Heart left ventricle (tissue), 16 donors: ENCODE measurements around the gene ARVCF. TPM values are rescaled to one million over a fixed set of nuclear protein-coding genes. Genes with fewer than 3 reads are reported as not detected.

Experiments used
- ATAC-seq, 4 donors: fragments of 200-7000 bp; cut with Tn5 transposase; one replicate each; pipeline ENCODE4 v1.9.1; 2020 to 2022; ENCODE audit warnings: moderate library complexity in 4 of 4, mild to moderate bottlenecking in 3 of 4, moderate number of reproducible peaks in 1 of 4
- DNase-seq, 5 donors: peaks; one replicate each; pipeline ENCODE4 v3.0.0-alpha.2; 2020
- H3K27ac ChIP-seq, 12 donors: fragments of 200-600 bp; sonication (generic) in 4 of 12; one replicate each; pipeline versions ENCODE4 v1.5.0 to v1.8.0; 2016 to 2022; ENCODE audit warnings: mild to moderate bottlenecking in 2 of 12
- H3K27me3 ChIP-seq, 9 donors: fragments of 200-600 bp; sonication (generic) in 2 of 9; one replicate each; pipeline versions ENCODE4 v1.5.1 to v1.8.0; 2016 to 2022; ENCODE audit warnings: mild to moderate bottlenecking in 3 of 9
- H3K36me3 ChIP-seq, 9 donors: fragments of 200-600 bp; sonication (generic) in 2 of 9; one replicate each; pipeline versions ENCODE4 v1.5.0 to v1.8.0; 2018 to 2022; ENCODE audit warnings: mild to moderate bottlenecking in 2 of 9
- H3K4me1 ChIP-seq, 12 donors: fragments of 200-600 bp; sonication (generic) in 4 of 12; one replicate each; pipeline versions ENCODE4 v1.5.0 to v1.8.0; 2016 to 2022; ENCODE audit warnings: mild to moderate bottlenecking in 3 of 12
- H3K4me3 ChIP-seq, 12 donors: fragments of 200-600 bp; sonication (generic) in 4 of 12; one replicate each; pipeline versions ENCODE4 v1.5.0 to v1.8.0; 2017 to 2022; ENCODE audit warnings: mild to moderate bottlenecking in 9 of 12, moderate library complexity in 4 of 12
- H3K9me3 ChIP-seq, 12 donors: fragments of 200-600 bp; sonication (generic) in 4 of 12; one replicate each; pipeline versions ENCODE4 v1.5.0 to v1.8.0; 2016 to 2022; ENCODE audit warnings: mild to moderate bottlenecking in 1 of 12
- POLR2A ChIP-seq, 2 donors: fragments of 450-650 bp; IDR thresholded peaks; one replicate each; pipeline ENCODE4 v1.6.1; 2017; ENCODE audit warnings: antibody characterized with exemption in 2 of 2, mild to moderate bottlenecking in 2 of 2, moderate library complexity in 2 of 2
- WGBS, 4 donors: extraction: QIAGEN DNeasy Blood & Tissue Kit in 2 of 4; methylation state at CpG; one replicate each; pipeline versions ENCODE4 v1.1.5 to v1.1.7; 2013 to 2018; 5-methylcytosine and 5-hydroxymethylcytosine counted together
- intact Hi-C, 10 donors: fragments of 100-400 bp; cut with DNase I; formaldehyde crosslinking; loops; one replicate each; pipeline versions ENCODE4 v1.11.1 to v1.14.2; 2022
- polyA plus RNA-seq, 2 donors: library from polyadenylated mRNA; stranded (reverse); fragments of 200-250 nt; gene quantifications; one replicate each; pipeline ENCODE4 v1.2.3, GENCODE V29; 2013
- total RNA-seq, 9 donors: library from RNA; depleted of rRNA in 2 of 9; stranded (reverse); fragments of >200 nt in 2 of 9; fragmentation: NEBNext Ultra II Directional in 3 of 9; extraction: Animal tissue kit (Norgen Biotek cat#: 25700) in 3 of 9; gene quantifications; one replicate each; pipeline versions ENCODE4 v1.1.0 to v1.2.4, GENCODE V29; 2016 to 2023
- TF ChIP-seq, protein P1 (sequence below), 12 donors: fragments of 200-600 bp; sonication (generic) in 4 of 12; IDR thresholded peaks; one replicate each; pipeline versions ENCODE4 v1.5.0 to v1.8.0; 2018 to 2022; ENCODE audit warnings: antibody characterized with exemption in 12 of 12, mild to moderate bottlenecking in 5 of 12
- donor health status: ischemic (EF 13 %, LVEDD 7.1; RV severe dilation, severe dysfunction).
- donor health status: healthy with polysubstance abuse.
- donor health status: DM: no; HTN: yes; CAD: no.
- donor health status: DM: no; HTN: no; CAD: no.
- donor health status: ischemic (EF 25% LVEDD 6.9; RV normal size, moderate dysfunction).
- donor health status: ischemic (EF 25% LVEDD 5.7; RV mildly dilated, moderate dysfunction).
- donor health status: healthy.
- donor health status: DM: yes; HTN: yes; CAD: no.
- donor health status: ischemic (EF 35%, LVEDD 5.7; RV mildly dilated, moderate dysfunction).
- donor health status: nonischemic (EF 11% LVEDD 7.7; RV severe dilation, severe dysfunction).
- donor health status: DM: yes; HTN: yes; CAD: no.
- donor health status: PGD.
- donor health status: ischemic (EF 29% LVEDD 5.4; RV normal size, mild dysfunction).
- donor health status: nonischemic (EF 23%, LVEDD 6.1; RV moderate dilation, normal function).

The ARVCF gene
- total and polyA plus RNA-seq, 11 donors = 21.2 to 46.6 (median 33.3) TPM

DNA sequence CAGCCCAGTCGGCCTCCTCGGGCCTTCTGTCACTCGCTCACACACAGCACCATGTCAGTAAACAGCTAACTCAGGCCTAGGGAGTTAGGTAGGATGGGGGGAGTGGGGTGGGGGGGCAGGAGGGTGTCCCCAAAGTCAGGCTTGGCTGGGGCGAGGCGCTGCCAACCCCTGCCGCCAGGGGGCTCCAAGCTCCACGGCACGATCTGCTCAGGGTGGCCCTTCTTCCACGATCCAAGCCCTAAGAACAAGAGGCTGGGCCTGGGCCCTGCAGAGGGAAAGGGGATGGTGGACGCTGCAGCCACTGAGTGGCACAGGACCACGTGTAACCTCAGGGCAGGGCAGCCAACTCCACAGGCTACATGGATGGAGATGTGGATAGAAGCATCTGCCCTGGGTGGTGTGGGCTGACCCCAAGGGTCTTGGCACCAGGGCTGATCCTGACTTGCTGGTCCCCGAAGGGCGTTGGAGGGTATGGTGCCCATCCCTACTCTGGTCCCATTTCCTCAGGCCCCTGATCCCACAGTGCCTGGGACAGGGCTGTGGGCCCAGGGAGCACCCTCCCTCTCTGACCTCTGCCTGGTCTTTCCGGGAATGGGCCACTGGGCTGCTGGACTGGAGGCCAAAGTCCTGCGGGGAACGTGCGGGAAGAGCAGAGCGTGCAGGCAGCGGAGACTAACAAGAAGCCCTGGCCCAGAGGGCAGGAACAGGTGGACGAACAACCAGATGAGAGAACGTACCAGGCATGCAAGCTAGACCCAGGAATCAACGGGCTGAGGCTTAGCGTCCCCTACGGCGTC is 45.9 kb downstream of the ARVCF start:
- peaks cover 0 to 87% (median 56%) of the 10 kb centered on the region in 9 donors for H3K36me3 ChIP-seq
- WGBS, 4 donors = 54 to 72% (median 59%) methylated on average over 17 to 25 of the region's 25 CpGs

DNA sequence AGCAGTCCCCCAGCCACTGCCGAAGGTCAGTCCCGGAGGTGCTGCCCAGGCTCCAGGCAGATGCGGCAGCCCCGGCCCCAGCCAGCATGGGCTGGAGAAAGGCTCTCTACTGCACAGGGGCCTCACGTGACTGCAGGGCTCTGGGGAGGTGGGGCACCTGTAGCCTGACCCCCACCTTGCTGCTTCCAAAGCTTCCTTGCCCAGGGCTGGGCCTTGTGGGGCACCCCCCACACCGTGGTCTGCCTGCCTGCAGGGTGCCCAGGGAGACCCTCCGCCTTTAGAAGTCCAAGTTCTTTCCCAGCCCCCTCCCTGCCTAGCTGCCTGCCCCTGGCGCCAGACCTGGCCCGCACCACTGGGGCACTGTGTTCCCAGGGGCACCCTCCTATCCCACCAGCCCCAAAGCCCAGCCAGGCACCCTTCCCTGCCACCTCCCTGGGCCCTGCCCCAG is 46.6 kb downstream of the ARVCF start:
- no peak overlapping the region for H3K4me3 ChIP-seq
- peak overlapping the region in 2 of 12 donors; percentile 23 to 41 for H3K27ac ChIP-seq
- H3K36me3 ChIP-seq = peaks cover 0 to 84% (median 62%) of the 10 kb centered on the region in 9 donors

More for the DNA sequence above, 45.9 kb downstream of the ARVCF start:
- intact Hi-C loops = loop anchor here in 9 of 10 donors (1.0 to 10.0 kb wide), 5 partner anchors 42 to 317 kb away; no protein-coding TSS in a partner anchor
- Histone ChIP-seq H3K27ac (peak overlapping the region in 3 of 12 donors; percentile 23 to 55 (median 41)), H3K27me3 (no peaks in the 10 kb centered on the region), H3K4me1 (peaks cover 0 to 32% (median 5%) of the 10 kb centered on the region in 12 donors), H3K4me3 (no peak overlapping the region), H3K9me3 (no peaks in the 10 kb centered on the region)
- ATAC-seq = peak; percentile 62 to 77 (median 70)
- TF ChIP-seq, protein P1, sequence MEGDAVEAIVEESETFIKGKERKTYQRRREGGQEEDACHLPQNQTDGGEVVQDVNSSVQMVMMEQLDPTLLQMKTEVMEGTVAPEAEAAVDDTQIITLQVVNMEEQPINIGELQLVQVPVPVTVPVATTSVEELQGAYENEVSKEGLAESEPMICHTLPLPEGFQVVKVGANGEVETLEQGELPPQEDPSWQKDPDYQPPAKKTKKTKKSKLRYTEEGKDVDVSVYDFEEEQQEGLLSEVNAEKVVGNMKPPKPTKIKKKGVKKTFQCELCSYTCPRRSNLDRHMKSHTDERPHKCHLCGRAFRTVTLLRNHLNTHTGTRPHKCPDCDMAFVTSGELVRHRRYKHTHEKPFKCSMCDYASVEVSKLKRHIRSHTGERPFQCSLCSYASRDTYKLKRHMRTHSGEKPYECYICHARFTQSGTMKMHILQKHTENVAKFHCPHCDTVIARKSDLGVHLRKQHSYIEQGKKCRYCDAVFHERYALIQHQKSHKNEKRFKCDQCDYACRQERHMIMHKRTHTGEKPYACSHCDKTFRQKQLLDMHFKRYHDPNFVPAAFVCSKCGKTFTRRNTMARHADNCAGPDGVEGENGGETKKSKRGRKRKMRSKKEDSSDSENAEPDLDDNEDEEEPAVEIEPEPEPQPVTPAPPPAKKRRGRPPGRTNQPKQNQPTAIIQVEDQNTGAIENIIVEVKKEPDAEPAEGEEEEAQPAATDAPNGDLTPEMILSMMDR (IDR thresholded peaks at IDR 0.05) = peak; percentile 90 to 100 (median 95)
- no peak for TF ChIP-seq POLR2A (IDR thresholded peaks at IDR 0.05)
- peak; percentile 56 to 89 (median 64) for DNase-seq

DNA sequence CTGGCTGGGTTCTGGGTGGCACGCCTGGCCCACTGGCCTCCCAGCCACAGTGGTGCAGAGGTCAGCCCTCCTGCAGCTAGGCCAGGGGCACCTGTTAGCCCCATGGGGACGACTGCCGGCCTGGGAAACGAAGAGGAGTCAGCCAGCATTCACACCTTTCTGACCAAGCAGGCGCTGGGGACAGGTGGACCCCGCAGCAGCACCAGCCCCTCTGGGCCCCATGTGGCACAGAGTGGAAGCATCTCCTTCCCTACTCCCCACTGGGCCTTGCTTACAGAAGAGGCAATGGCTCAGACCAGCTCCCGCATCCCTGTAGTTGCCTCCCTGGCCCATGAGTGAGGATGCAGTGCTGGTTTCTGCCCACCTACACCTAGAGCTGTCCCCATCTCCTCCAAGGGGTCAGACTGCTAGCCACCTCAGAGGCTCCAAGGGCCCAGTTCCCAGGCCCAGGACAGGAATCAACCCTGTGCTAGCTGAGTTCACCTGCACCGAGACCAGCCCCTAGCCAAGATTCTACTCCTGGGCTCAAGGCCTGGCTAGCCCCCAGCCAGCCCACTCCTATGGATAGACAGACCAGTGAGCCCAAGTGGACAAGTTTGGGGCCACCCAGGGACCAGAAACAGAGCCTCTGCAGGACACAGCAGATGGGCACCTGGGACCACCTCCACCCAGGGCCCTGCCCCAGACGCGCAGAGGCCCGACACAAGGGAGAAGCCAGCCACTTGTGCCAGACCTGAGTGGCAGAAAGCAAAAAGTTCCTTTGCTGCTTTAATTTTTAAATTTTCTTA is 47.3 kb downstream of the ARVCF start:
- H3K27ac ChIP-seq = no peak overlapping the region
- intact Hi-C loops = loop anchor here in 3 of 10 donors (10.0 kb wide), 2 partner anchors 115 to 155 kb away; partner anchors contain the start of gene DGCR8 (in 2 of the 3)
- ATAC-seq = no peak

More for the DNA sequence above, 46.6 kb downstream of the ARVCF start:
- DNase-seq = no peak
- TF ChIP-seq POLR2A (IDR thresholded peaks at IDR 0.05) = no peak
- TF ChIP-seq, protein P1 (IDR thresholded peaks at IDR 0.05) = no peak
- Histone ChIP-seq H3K4me1 (peaks cover 0 to 30% (median 5%) of the 10 kb centered on the region in 12 donors), H3K27me3 (no peaks in the 10 kb centered on the region), H3K9me3 (no peaks in the 10 kb centered on the region)
- WGBS, 4 donors = 66 to 78% (median 71%) methylated on average over 9 of the region's 9 CpGs
- ATAC-seq = peak in 3 of 4 donors; percentile 0 to 5 (median 2)
- intact Hi-C loops = loop anchor here in 7 of 10 donors (1.0 to 10.0 kb wide), 5 partner anchors 43 to 317 kb away; no protein-coding TSS in a partner anchor

More for the DNA sequence above, 47.3 kb downstream of the ARVCF start:
- Histone ChIP-seq H3K9me3 (no peaks in the 10 kb centered on the region), H3K27me3 (no peaks in the 10 kb centered on the region), H3K4me3 (no peak overlapping the region), H3K36me3 (peaks cover 0 to 88% (median 69%) of the 10 kb centered on the region in 9 donors), H3K4me1 (peaks cover 0 to 25% (median 4%) of the 10 kb centered on the region in 12 donors)
- 81 to 91% (median 86%) methylated on average over 8 to 11 of the region's 11 CpGs for WGBS, 4 donors
- no peak for DNase-seq
- TF ChIP-seq, protein P1 (IDR thresholded peaks at IDR 0.05) = peak in 1 of 12 donors; percentile 4
- no peak for TF ChIP-seq POLR2A (IDR thresholded peaks at IDR 0.05)
